Naive thymus-derived CD4-positive, alpha-beta T cell (primary cell): ENCODE measurements around the gene KCNG1. TPM values are rescaled to one million over a fixed set of nuclear protein-coding genes. Genes with fewer than 3 reads are reported as not detected.

Experiments
- polyA plus RNA-seq, 2 donors: library from polyadenylated mRNA; unstranded; fragments of 300-500 nt; fragmentation: Illumina TruSeq; gene quantifications; one replicate each; pipeline ENCODE4 v1.2.3, GENCODE V29; 2021
- total RNA-seq, 6 experiments: library from RNA in 5 of 6; stranded (reverse) in 5 of 6; gene quantifications; 1 replicate in 5 of 6; 2 replicates in 1 of 6; pipeline ENCODE4 v1.2.3 and lab custom pipeline; 2021 to 2026

The KCNG1 gene
- total and polyA plus RNA-seq, 7 experiments from 2014 or later, result 0.17 to 0.73 TPM; not detected in 5

Other genes starting within 250 kb of the KCNG1 start
- gene BCAS4, start 228.0 kb downstream of the KCNG1 start, total RNA-seq, result 10 to 100 TPM in 4 of 5 experiments, 1 to 10 TPM in 1; 5.5 to 54.0 (median 45.0) TPM
- gene BCAS4, start 228.0 kb downstream of the KCNG1 start, polyA plus RNA-seq, result 10 to 100 TPM; 23.3 to 24.1 TPM
- 10 to 100 TPM; 51.9 to 73.2 (median 66.3) TPM for gene ADNP, start 91.7 kb downstream of the KCNG1 start, total RNA-seq
- gene ADNP, start 91.7 kb downstream of the KCNG1 start, polyA plus RNA-seq, result 10 to 100 TPM in 1 of 2 donors, 1 to 10 TPM in 1; 9.6 to 11.0 TPM
- 10 to 100 TPM; 19.4 to 47.8 (median 40.5) TPM for gene DPM1, start 64.6 kb downstream of the KCNG1 start, total RNA-seq
- gene DPM1, start 64.6 kb downstream of the KCNG1 start, polyA plus RNA-seq, result 10 to 100 TPM; 73.8 to 80.9 TPM
- 1 to 10 TPM; 2.5 to 8.9 (median 5.2) TPM for gene MOCS3, start 64.3 kb downstream of the KCNG1 start, total RNA-seq
- 1 to 10 TPM; 5.2 to 5.5 TPM for gene MOCS3, start 64.3 kb downstream of the KCNG1 start, polyA plus RNA-seq